GM15510 (cell line): ENCODE data around the gene PARG.
A peak's percentile ranks its signal among the peaks of the same experiment; 100 is the strongest.
"Not testable (repeated sequence)": the region's sequence is repeated elsewhere in the genome, so short reads cannot be mapped to it uniquely, and the experiment has no call there.

Experiments
- POLR2A ChIP-seq: IDR thresholded peaks from 3 replicates; pipeline ENCODE4 v1.6.1; 2011; ENCODE audit warnings: borderline replicate concordance; ENCODE audit not compliant: insufficient read length; ENCODE audit errors: extremely low read depth

PARG gene

DNA sequence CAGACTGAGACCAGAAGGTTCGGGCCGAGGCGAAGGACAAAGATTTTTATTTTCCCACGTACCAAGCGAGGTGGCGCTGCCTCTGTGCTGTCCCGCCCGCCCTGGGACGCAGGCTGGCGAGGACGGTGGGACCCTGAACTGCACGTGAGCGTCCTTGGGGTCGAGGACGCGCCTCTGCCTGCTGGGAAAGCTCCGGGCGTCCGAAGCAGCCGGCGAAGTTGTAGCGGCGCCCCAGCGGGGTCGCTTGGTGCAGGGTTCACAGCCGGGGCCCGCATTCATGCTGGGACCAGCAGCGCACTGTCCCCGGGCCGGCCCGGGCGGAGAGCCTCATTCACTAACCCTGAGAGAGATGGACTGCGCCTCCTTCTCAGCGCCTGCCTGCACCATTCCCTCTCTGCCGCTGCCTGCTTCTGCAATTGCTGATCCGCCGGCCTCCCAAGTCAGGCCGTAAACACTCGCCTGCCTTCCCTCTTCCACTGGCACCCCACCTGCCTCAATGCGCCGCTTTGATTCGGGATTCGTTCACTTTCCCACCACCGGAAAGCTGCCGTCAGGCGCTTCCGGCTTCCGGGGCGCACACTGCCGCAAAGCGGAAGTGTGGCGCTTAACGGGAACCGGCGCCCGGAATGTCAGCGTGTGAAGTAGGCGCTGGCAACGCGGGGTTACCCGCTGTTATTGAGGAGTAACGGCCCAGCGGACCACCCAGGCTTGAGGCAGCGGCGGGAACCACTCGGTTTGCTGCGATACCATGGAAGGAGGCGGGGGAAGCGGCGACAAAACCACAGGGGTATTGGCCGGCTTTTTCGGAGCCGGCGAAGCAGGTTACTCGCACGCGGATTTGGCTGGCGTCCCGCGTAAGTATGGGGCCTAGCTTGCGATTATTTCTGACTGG lies at the start of gene PARG, which contains the start of gene TIMM23B:
Gene PARG, minus strand, starts transcription at position 581 of the 892 bp plus-strand sequence. Its CDS starts 302 bp downstream, at position 279.
Gene TIMM23B, plus strand, starts transcription at position 607 of the 892 bp plus-strand sequence. Its CDS starts 142 bp downstream, at position 749.
- TF ChIP-seq POLR2A = peak; percentile 38

DNA sequence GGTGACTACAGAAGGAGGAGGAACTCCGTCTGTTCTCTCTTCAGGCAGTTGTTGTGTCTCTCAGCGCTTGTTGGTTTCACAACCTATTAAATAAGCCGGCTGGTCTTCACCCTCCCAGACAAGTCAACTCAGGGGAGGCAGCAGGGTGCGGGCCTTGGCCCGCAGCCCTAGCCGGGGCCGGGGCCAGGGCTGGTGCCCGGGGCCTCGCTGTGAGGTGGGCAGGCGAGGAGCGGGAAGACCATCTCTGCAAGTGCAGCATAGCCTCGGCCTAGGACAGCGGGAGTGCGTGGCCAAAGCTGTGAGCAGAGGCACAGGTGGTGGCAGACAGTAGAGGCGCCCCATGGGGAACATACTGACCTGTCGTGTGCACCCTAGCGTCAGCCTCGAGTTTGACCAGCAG lies 46.5 kb upstream of the PARG start, which contains the start of gene AGAP6:
Gene AGAP6, plus strand, starts transcription at position 31 of the 400 bp plus-strand sequence. Its CDS starts 310 bp downstream, at position 341.
- TF ChIP-seq POLR2A = not testable (repeated sequence)

DNA sequence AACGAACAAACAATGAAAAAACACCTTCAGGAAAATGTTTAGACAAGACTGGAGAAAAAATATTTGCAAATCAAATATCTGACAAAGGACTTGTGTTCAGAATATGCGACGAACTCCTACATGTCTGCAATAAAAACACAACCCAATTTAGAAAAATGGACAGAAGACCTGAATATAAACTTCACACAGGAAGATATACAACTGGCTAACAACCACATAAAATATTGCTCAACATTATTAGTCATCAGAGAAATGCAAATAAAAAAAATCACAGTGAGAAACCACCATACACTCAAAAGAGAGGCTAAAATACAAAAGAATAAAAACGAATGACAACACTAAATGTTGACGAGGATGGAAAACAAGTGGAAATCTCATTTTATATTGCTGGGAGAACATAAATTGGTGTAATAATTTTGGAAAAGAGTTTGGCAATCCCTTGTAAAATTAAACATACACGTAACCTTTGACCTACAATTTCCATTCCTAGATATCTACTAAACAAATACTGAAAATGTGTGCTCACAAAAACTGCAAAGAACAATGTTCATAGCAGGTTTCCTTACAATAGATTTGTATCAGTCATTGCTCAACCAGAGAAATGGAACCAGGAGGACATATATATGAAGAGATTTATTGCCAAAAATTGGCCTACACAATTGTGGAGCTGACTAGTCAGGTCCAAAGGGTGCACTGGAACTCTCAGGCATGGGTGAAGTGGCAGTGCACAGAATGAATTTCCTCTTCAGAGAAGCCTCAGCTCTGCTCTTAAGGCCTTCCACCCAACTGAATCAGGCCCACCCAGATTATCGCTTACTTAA lies 96.8 kb downstream of the PARG start:
- TF ChIP-seq POLR2A = no peak

DNA sequence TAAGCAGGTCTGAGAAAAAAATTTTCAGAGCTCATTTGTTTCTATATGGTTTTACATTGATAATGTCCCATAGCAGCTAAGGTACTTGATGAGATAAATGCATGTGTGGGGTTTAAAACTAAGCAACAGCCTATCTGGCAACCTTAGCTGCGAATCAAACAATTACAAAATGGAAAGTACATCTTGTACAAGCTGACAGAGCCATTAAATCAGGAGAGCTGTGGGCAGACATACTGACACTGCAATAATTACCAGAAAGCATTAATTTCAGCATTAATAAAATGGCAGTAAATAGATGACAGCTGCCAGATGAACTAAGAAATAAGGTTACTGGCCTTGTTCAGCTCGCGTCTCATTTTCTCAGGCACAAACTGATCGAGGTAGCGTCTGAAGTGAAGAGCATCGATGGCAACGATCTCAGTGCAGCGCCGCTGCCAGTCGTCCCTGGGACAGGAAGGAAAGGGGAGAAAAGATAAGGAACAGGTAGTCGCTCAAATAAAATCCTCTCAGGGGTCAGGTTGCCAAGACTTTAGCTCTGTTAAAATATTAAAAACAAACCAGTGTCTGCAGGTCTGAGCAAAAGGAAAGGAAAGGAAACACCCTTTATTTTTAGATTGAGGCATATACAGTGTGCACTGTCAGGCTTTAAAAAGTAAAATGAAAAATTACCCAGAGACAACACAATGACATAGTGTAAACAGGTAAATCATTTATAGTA lies 100.1 kb downstream of the PARG start:
- TF ChIP-seq POLR2A = no peak

DNA sequence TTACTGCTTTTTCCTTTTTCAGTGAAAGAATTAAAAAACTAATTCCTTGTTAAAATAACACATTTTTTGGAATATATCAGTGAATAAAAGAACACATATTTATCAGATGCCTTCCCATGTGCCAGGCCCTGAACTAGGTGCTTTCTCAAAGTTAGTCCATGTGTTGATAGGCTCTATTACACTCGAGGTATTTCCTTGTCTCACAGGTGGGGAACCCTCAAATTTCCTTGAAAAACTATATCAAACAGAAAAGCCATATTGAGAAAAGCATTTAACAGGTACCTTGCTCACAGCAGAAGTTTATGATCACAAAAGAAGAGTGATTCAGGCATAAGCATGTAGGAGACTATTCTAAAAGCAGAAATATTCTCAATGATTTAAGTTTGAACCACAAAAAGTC lies 104.1 kb downstream of the PARG start:
- no peak for TF ChIP-seq POLR2A

DNA sequence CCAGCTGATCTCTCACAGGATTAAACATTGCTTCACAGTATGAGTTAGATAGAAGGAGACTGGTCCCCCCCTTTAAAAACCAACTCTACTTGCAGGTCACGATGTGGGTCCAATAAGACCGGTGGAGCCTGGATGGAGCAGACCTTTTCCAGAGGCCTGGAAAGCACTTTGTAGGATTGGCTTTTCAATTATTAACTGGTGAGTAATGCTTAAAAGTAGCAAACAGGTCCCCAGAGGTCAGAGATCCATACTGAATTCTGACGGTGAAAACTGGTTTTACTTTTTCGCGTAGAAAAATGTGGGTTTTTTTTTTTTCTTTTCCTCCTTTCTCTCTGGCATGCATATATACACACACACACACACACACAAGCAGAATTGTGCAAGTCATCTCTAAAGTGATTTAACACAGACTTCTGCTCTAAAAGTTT lies 104.8 kb downstream of the PARG start:
- TF ChIP-seq POLR2A = no peak

DNA sequence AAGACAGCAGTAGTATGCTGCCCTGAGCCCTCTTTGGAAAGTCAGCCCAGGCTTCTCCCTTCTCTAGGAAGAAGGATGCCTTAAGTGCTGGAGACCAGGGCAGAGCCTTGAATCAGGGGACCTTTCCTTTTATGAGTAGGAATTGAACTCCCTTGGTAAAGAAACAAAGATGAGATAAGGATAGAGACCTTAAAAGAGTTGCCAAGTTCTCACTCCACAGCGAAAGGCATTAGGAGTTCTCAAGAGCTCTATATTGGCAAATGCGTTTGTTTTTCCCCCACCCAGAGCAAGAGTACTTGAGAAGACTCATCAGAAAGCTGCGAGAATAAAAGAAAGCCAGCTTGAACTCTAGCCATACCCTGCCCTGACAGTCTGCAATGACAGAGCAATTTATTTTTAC lies 106.9 kb downstream of the PARG start:
- TF ChIP-seq POLR2A = no peak

DNA sequence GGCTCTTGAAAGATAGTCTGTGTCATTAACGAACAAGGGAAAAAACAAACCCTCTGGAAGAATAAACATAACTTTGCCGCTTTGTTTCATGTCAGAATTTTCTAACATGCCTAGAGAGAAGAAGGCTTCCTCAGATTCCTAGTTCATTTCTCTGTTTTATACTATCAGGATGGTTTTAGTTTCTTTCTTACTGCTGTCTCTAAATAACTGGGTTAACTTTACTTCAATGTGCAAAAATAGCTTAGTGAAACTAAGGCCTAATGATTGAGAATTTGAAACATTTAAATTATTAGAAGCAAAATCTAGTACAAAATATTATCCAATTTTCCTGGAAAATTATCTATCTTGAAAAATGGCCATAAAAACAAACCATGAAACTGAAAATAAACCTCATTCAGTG lies 107.6 kb downstream of the PARG start:
- no peak for TF ChIP-seq POLR2A

DNA sequence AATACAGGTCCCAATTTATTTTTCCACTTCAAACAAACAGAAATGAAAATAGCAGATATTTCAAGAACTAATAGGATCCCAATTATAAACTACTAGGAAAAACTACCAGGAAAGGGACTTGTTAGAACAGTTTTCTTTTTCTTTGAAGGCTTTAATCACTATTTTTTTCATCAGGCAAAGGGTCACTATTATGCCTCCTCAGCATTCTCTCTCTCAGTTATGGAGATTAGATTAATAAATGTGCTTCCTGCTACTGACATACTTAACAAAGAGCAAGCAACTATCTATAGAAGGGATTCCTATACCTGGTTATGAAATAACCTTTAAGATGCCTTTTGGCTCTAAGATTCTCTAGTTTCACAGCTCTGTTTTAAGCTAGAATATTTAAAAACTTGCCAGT lies 108.7 kb downstream of the PARG start:
- no peak for TF ChIP-seq POLR2A

DNA sequence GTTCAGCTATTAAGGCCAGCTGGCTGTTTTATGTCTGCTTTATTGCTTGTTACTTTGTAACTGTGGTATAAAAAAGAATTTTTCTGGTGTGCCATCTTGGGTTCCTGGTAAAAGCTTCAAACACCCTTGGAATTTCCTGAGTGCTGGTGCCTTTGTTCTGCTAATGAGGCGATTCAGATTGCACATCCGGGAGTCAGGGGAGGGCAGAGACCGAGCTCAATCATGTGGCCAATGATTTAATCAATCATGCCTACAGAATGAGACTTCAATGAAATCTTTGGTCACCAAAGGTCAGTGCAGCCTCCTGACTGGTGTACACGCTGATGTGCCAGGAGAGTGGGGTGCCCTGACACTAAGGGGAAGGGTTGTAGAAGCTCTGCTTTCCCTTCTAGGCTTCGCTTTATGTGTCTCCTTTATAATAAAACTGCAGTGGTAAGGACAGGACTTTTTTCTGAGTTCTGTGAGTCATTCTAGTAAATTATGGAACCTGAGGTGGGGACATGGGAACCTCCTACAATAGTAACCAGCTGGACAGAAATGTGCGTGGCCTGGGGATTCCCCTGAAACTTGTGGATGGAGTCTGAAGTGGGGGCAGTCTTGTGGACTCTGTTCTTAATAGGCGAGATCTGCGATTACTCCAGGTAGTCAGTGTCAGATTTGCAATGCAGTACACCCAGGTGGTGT lies 110.3 kb downstream of the PARG start:
- no peak for TF ChIP-seq POLR2A

DNA sequence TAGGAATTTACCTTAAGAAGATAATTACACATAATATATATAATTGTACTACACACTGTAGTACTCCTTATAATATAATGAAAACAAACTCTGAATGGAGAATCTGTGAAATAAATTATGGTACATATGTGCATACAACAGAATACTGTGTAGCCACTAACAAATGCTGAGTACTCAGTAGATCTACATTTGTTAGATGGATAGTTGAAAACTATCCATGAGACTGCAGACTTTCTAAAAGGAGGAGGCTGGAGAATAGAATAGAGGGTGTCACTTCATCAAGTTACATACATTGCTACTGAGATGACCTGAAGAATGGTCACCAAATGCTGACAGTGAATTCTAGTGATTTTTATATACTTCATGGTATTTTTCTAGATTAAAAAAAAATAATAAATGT lies 111.0 kb downstream of the PARG start:
- no peak for TF ChIP-seq POLR2A

DNA sequence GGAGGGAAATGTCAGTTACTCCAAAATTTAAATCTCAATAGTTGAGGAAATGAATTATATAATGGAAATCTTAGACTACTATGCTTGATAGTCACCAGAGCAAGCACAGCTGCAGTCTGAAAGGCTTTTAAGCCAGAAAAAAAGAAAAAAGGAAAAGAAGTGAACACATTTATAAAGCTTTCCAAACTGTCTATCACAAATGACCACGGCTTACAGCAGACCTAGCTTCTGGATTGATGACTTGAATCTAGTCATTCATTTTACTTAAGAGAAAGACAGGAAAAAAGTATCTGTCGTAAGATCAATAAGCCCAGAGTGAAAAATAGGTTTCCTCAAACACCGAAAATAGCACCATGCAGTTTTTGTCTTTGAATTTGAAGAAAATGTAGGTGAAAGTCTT lies 111.8 kb downstream of the PARG start:
- no peak for TF ChIP-seq POLR2A

DNA sequence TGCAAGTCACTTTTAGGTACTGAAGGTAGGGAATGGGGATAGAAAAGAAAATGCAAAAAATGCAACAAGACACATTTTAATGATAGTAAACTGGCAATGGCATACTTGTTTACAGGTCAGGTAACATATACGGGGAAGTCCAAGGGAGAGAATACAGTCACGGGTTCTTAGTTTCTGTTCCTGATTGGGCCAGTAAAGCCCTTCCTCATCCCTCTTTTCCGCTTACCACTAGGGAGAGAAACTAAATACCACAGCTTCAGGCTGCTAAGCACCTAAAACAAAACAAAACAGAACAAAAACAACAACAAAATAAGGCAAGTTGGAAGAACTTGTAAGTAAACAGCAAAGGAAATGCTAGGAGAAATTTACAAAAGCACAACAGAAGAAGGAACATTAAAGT lies 114.5 kb downstream of the PARG start:
- no peak for TF ChIP-seq POLR2A
